CD4-positive, alpha-beta memory T cell (primary cell): Measurements from ENCODE around the gene ZBTB37. TPM values are rescaled to one million over a fixed set of nuclear protein-coding genes. Genes with fewer than 3 reads are reported as not detected.
A peak's percentile ranks its signal among the peaks of the same experiment; 100 is the strongest.
"Not testable (repeated sequence)": the region's sequence is repeated elsewhere in the genome, so short reads cannot be mapped to it uniquely, and the experiment has no call there.

Experiments
- CTCF ChIA-PET: fragments of 350-600 bp; sonication (Branson Sonifier 250); formaldehyde crosslinking; loops from one replicate; lab custom pipeline; 2021; ENCODE audit warnings: inconsistent platforms; ENCODE audit not compliant: partially characterized antibody; lab: Charles Lee
- POLR2A ChIA-PET: fragments of 350-600 bp; sonication (Branson Sonifier 250); formaldehyde crosslinking; loops from one replicate; lab custom pipeline; 2021; ENCODE audit not compliant: partially characterized antibody; lab: Charles Lee
- DNase-seq, 5 donors: peaks; one replicate each; pipeline versions ENCODE4 v3.0.0 to v3.0.0-alpha.2; 2020 to 2022; ENCODE audit warnings: mixed read lengths in 1 of 5
- H3K27ac ChIP-seq: one replicate; pipeline ENCODE4 v1.7.0; 2013; ENCODE audit warnings: low read depth, low read length
- H3K27me3 ChIP-seq: 2 replicates; pipeline ENCODE4 v1.7.0; 2013; ENCODE audit warnings: mild to moderate bottlenecking, low read length, moderate library complexity; ENCODE audit not compliant: insufficient read depth
- H3K36me3 ChIP-seq: 2 replicates; pipeline ENCODE4 v1.7.0; 2013; ENCODE audit warnings: mild to moderate bottlenecking, low read length, moderate library complexity; ENCODE audit not compliant: insufficient read depth
- H3K4me1 ChIP-seq: 2 replicates; pipeline ENCODE4 v1.7.0; 2013; ENCODE audit warnings: mild to moderate bottlenecking, low read length, moderate library complexity; ENCODE audit not compliant: insufficient read depth
- H3K4me3 ChIP-seq, 2 donors: one replicate each; pipeline ENCODE4 v1.7.0; 2013; ENCODE audit warnings: low read length in 2 of 2, mild to moderate bottlenecking in 1 of 2
- H3K9me3 ChIP-seq, 2 donors: one replicate each; pipeline ENCODE4 v1.7.0; 2013; ENCODE audit warnings: low read length in 2 of 2, control low read depth in 1 of 2; ENCODE audit not compliant: control insufficient read depth in 1 of 2
- H3K27ac Mint-ChIP-seq, 7 donors: one replicate each; pipeline ENCODE4 v1.8.0; 2020 to 2021; ENCODE audit warnings: mixed read lengths in 7 of 7, mild to moderate bottlenecking in 6 of 7, inconsistent platforms in 3 of 7, moderate library complexity in 3 of 7
- H3K27me3 Mint-ChIP-seq, 2 donors: one replicate each; pipeline ENCODE4 v1.8.0; 2020 to 2021; ENCODE audit warnings: mixed read lengths in 2 of 2
- H3K36me3 Mint-ChIP-seq, 2 donors: one replicate each; pipeline ENCODE4 v1.8.0; 2020 to 2021; ENCODE audit warnings: mixed read lengths in 2 of 2, inconsistent platforms in 1 of 2, mild to moderate bottlenecking in 1 of 2
- H3K4me1 Mint-ChIP-seq, 4 donors: one replicate each; pipeline ENCODE4 v1.8.0; 2020 to 2021; ENCODE audit warnings: mixed read lengths in 4 of 4, mild to moderate bottlenecking in 1 of 4
- H3K4me3 Mint-ChIP-seq, 8 donors: one replicate each; pipeline ENCODE4 v1.8.0; 2020 to 2021; ENCODE audit warnings: mixed read lengths in 8 of 8, mild to moderate bottlenecking in 7 of 8, moderate library complexity in 6 of 8, inconsistent platforms in 3 of 8
- H3K9me3 Mint-ChIP-seq, 8 donors: one replicate each; pipeline ENCODE4 v1.8.0; 2020 to 2021; ENCODE audit warnings: mixed read lengths in 8 of 8, mild to moderate bottlenecking in 5 of 8, inconsistent platforms in 3 of 8, moderate library complexity in 1 of 8
- intact Hi-C: fragments of 100-400 bp; cut with micrococcal nuclease; formaldehyde crosslinking; loops from one replicate; pipeline ENCODE4 v1.15.1; 2023
- polyA plus RNA-seq, 2 donors: library from polyadenylated mRNA; unstranded; fragments of 300-500 nt; fragmentation: Illumina TruSeq; gene quantifications; one replicate each; pipeline ENCODE4 v1.2.3, GENCODE V29; 2021
- total RNA-seq, 2 experiments: library from RNA; stranded (reverse); gene quantifications; one replicate each; pipeline ENCODE4 v1.2.3, GENCODE V29; 2021

The ZBTB37 gene
- total and polyA plus RNA-seq, 4 experiments from 2014 or later, result 0.95 to 26.5 (median 13.2) TPM

- no peaks in the 10 kb centered on the region for H3K9me3 ChIP-seq
- Mint-ChIP-seq H3K4me3 (no peak overlapping the region), H3K4me1 (peaks cover 0 to 2% (median 0%) of the 10 kb centered on the region in 4 donors), H3K9me3 (no peaks in the 10 kb centered on the region), H3K27ac (no peak overlapping the region), H3K36me3 (peaks cover 28 to 44% of the 10 kb centered on the region in 2 donors), H3K27me3 (no peaks in the 10 kb centered on the region)
- peaks cover 3% of the 10 kb centered on the region for H3K4me1 ChIP-seq
- no peak for DNase-seq
- no peaks in the 10 kb centered on the region for H3K27me3 ChIP-seq
- intact Hi-C loops, result no loop called here
- ChIA-PET POLR2A (no interaction called here), CTCF (no interaction called here)
- H3K27ac ChIP-seq, result no peak overlapping the region
- H3K36me3 ChIP-seq, result peaks cover 5% of the 10 kb centered on the region
- no peak overlapping the region for H3K4me3 ChIP-seq
Observed at GRCh38 chr1:173832748-173833147, 35.4 kb upstream of the ZBTB37 start.

- POLR2A ChIA-PET, result interaction anchor here (7.6 kb wide), 1 partner anchor 15 kb away, joined by 56 read pairs; the partner anchor contains the start of genes GAS5 and ZBTB37
- H3K27me3 ChIP-seq, result no peaks in the 10 kb centered on the region
- H3K4me1 ChIP-seq, result no peaks in the 10 kb centered on the region
- intact Hi-C loops, result no loop called here
- Mint-ChIP-seq H3K4me3 (no peak overlapping the region), H3K4me1 (peaks cover 0 to 2% (median 0%) of the 10 kb centered on the region in 4 donors), H3K36me3 (peaks cover 25 to 43% of the 10 kb centered on the region in 2 donors), H3K27ac (peak overlapping the region in 1 of 7 donors; percentile 42), H3K27me3 (no peaks in the 10 kb centered on the region), H3K9me3 (no peaks in the 10 kb centered on the region)
- no peak for DNase-seq
- H3K36me3 ChIP-seq, result peaks cover 13% of the 10 kb centered on the region
- no peak overlapping the region for H3K27ac ChIP-seq
- H3K4me3 ChIP-seq, result no peak overlapping the region
- CTCF ChIA-PET, result interaction anchor here (0.9 kb wide), 1 partner anchor 8 kb away, joined by 4 read pairs; no protein-coding TSS in a partner anchor
- no peaks in the 10 kb centered on the region for H3K9me3 ChIP-seq
Observed at GRCh38 chr1:173852105-173852504, 16.1 kb upstream of the ZBTB37 start.

- no peaks in the 10 kb centered on the region for H3K27me3 ChIP-seq
- CTCF ChIA-PET, result no interaction called here
- H3K4me3 Mint-ChIP-seq, result no peak overlapping the region
- H3K9me3 ChIP-seq, result no peaks in the 10 kb centered on the region
- H3K36me3 Mint-ChIP-seq, result peaks cover 32 to 49% of the 10 kb centered on the region in 2 donors
- H3K27me3 Mint-ChIP-seq, result no peaks in the 10 kb centered on the region
- peaks cover 17% of the 10 kb centered on the region for H3K36me3 ChIP-seq
- H3K27ac ChIP-seq, result no peak overlapping the region
- H3K4me3 ChIP-seq, result no peak overlapping the region
- peak overlapping the region in 2 of 7 donors; percentile 50 to 52 for H3K27ac Mint-ChIP-seq
- no peaks in the 10 kb centered on the region for H3K4me1 ChIP-seq
- intact Hi-C loops, result no loop called here
- H3K9me3 Mint-ChIP-seq, result no peaks in the 10 kb centered on the region
- peaks cover 0 to 4% (median 0%) of the 10 kb centered on the region in 4 donors for H3K4me1 Mint-ChIP-seq
- DNase-seq, result no peak
- POLR2A ChIA-PET, result interaction anchor here (7.6 kb wide), 1 partner anchor 14 kb away, joined by 56 read pairs; the partner anchor contains the start of genes GAS5 and ZBTB37
Observed at GRCh38 chr1:173853074-173853473, 15.1 kb upstream of the ZBTB37 start.

GRCh38 chr1:173856014-173856413, 12.2 kb upstream of the ZBTB37 start:
- intact Hi-C loops, result no loop called here
- Histone ChIP-seq H3K36me3 (peaks cover 17% of the 10 kb centered on the region), H3K4me1 (no peaks in the 10 kb centered on the region), H3K27me3 (no peaks in the 10 kb centered on the region), H3K4me3 (no peak overlapping the region), H3K9me3 (no peaks in the 10 kb centered on the region), H3K27ac (no peak overlapping the region)
- H3K36me3 Mint-ChIP-seq, result peaks cover 43 to 60% of the 10 kb centered on the region in 2 donors
- ChIA-PET POLR2A (interaction anchor here (7.6 kb wide), 1 partner anchor 11 kb away, joined by 56 read pairs; the partner anchor contains the start of genes GAS5 and ZBTB37), CTCF (interaction anchor here (1.3 kb wide), 1 partner anchor 13 kb away, joined by 3 read pairs; the partner anchor contains the start of gene ZBTB37)
- H3K27me3 Mint-ChIP-seq, result no peaks in the 10 kb centered on the region
- no peak for DNase-seq
- H3K27ac Mint-ChIP-seq, result peak overlapping the region in 5 of 7 donors; percentile 2 to 61 (median 53)
- peaks cover 0 to 6% (median 2%) of the 10 kb centered on the region in 4 donors for H3K4me1 Mint-ChIP-seq
- H3K9me3 Mint-ChIP-seq, result no peaks in the 10 kb centered on the region
- H3K4me3 Mint-ChIP-seq, result no peak overlapping the region

GRCh38 chr1:173856903-173857302, 11.3 kb upstream of the ZBTB37 start:
- intact Hi-C loops, result no loop called here
- no peaks in the 10 kb centered on the region for H3K27me3 ChIP-seq
- H3K36me3 Mint-ChIP-seq, result peaks cover 44 to 59% of the 10 kb centered on the region in 2 donors
- no peak overlapping the region for H3K4me3 Mint-ChIP-seq
- no peaks in the 10 kb centered on the region for H3K4me1 ChIP-seq
- no peaks in the 10 kb centered on the region for H3K9me3 Mint-ChIP-seq
- no peak overlapping the region for H3K4me3 ChIP-seq
- no peak overlapping the region for H3K27ac ChIP-seq
- H3K9me3 ChIP-seq, result no peaks in the 10 kb centered on the region
- no peaks in the 10 kb centered on the region for H3K27me3 Mint-ChIP-seq
- ChIA-PET POLR2A (interaction anchor here (7.6 kb wide), 1 partner anchor 10 kb away, joined by 56 read pairs; the partner anchor contains the start of genes GAS5 and ZBTB37), CTCF (interaction anchor here (1.3 kb wide), 2 partner anchors 12 to 427 kb away, joined by 3 read pairs; partner anchors contain the start of gene ZBTB37)
- DNase-seq, result no peak
- peak overlapping the region in 2 of 7 donors; percentile 15 to 41 for H3K27ac Mint-ChIP-seq
- peaks cover under 1 to 6% (median 3%) of the 10 kb centered on the region in 4 donors for H3K4me1 Mint-ChIP-seq
- H3K36me3 ChIP-seq, result peaks cover 17% of the 10 kb centered on the region

- H3K27me3 ChIP-seq, result no peaks in the 10 kb centered on the region
- Mint-ChIP-seq H3K4me3 (no peak overlapping the region), H3K27ac (peak overlapping the region in 4 of 7 donors; percentile 14 to 59 (median 44)), H3K36me3 (peaks cover 44 to 59% of the 10 kb centered on the region in 2 donors), H3K27me3 (no peaks in the 10 kb centered on the region), H3K9me3 (no peaks in the 10 kb centered on the region), H3K4me1 (peaks cover 2 to 6% (median 4%) of the 10 kb centered on the region in 4 donors)
- ChIA-PET CTCF (interaction anchor here (1.3 kb wide), 2 partner anchors 11 to 428 kb away, joined by 3 read pairs; partner anchors contain the start of gene ZBTB37), POLR2A (interaction anchor here (7.6 kb wide), 1 partner anchor 9 kb away, joined by 56 read pairs; the partner anchor contains the start of genes GAS5 and ZBTB37)
- intact Hi-C loops, result no loop called here
- DNase-seq, result no peak
- H3K4me3 ChIP-seq, result no peak overlapping the region
- H3K9me3 ChIP-seq, result no peaks in the 10 kb centered on the region
- no peak overlapping the region for H3K27ac ChIP-seq
- no peaks in the 10 kb centered on the region for H3K4me1 ChIP-seq
- H3K36me3 ChIP-seq, result peaks cover 17% of the 10 kb centered on the region
Observed at GRCh38 chr1:173857363-173857917, 10.7 kb upstream of the ZBTB37 start.

GRCh38 chr1:173859547-173859946, 8.6 kb upstream of the ZBTB37 start:
- CTCF ChIA-PET, H3K4me3 Mint-ChIP-seq, H3K27ac Mint-ChIP-seq, H3K9me3 Mint-ChIP-seq, H3K27me3 Mint-ChIP-seq, H3K9me3 ChIP-seq, H3K27ac ChIP-seq, DNase-seq, H3K27me3 ChIP-seq, intact Hi-C loops, H3K4me3 ChIP-seq: not testable (repeated sequence)
- Mint-ChIP-seq H3K36me3 (peaks cover 43 to 64% of the 10 kb centered on the region in 2 donors), H3K4me1 (peaks cover 10 to 23% (median 14%) of the 10 kb centered on the region in 4 donors)
- POLR2A ChIA-PET, result interaction anchor here (1.4 kb wide), 1 partner anchor 9 kb away, joined by 7 read pairs; the partner anchor contains the start of gene ZBTB37
- peaks cover 30% of the 10 kb centered on the region for H3K36me3 ChIP-seq
- H3K4me1 ChIP-seq, result peaks cover 19% of the 10 kb centered on the region
